K562 (cell line): ENCODE measurements around the gene RDH13. TPM values are rescaled to one million over a fixed set of nuclear protein-coding genes. Genes with fewer than 3 reads are reported as not detected.

Experiments
- FIP1L1 ChIP-seq: fragments of 200-400 bp; formaldehyde crosslinking; IDR thresholded peaks from 2 replicates; pipeline ENCODE4 v1.6.1; 2018; ENCODE audit warnings: mild to moderate bottlenecking, low read depth, low read length; ENCODE audit not compliant: poor library complexity, severe bottlenecking
- PCBP1 ChIP-seq: fragments of 200-400 bp; formaldehyde crosslinking; IDR thresholded peaks from 2 replicates; pipeline ENCODE4 v1.6.1; 2018; ENCODE audit warnings: mild to moderate bottlenecking, low read depth, low read length; ENCODE audit not compliant: poor library complexity, severe bottlenecking
- SIX5 ChIP-seq, 2 experiments: IDR thresholded peaks; 2 replicates each; pipeline ENCODE4 v1.6.1; 2011; ENCODE audit warnings: low read length in 2 of 2, borderline replicate concordance in 1 of 2, low read depth in 1 of 2, mild to moderate bottlenecking in 1 of 2, moderate library complexity in 1 of 2; ENCODE audit not compliant: insufficient read depth in 1 of 2
- TRIM24 ChIP-seq, 2 experiments: fragments of 450-650 bp; IDR thresholded peaks; 2 replicates each; pipeline ENCODE4 v1.6.1; 2016
- USF2 ChIP-seq: sonication (generic); formaldehyde crosslinking; IDR thresholded peaks from 2 replicates; pipeline ENCODE4 v1.5.0; 2020; ENCODE audit warnings: missing genetic modification reagents
- YY1 ChIP-seq, 3 experiments: IDR thresholded peaks; 2 replicates each; pipeline ENCODE4 v1.6.1; 2011; ENCODE audit warnings: low read length in 2 of 3, mild to moderate bottlenecking in 2 of 3, moderate library complexity in 2 of 3, borderline replicate concordance in 1 of 3, control low read depth in 1 of 3, low read depth in 1 of 3; ENCODE audit not compliant: insufficient read depth in 3 of 3, insufficient replicate concordance in 2 of 3, control insufficient read depth in 1 of 3, insufficient read length in 1 of 3; ENCODE audit errors: extremely low read depth in 1 of 3
- ZNF143 ChIP-seq: sonication (generic); formaldehyde crosslinking; IDR thresholded peaks from 2 replicates; pipeline ENCODE4 v1.9.0; 2022; ENCODE audit warnings: mild to moderate bottlenecking, missing genetic modification reagents
- polyA plus RNA-seq, 8 experiments: library from polyadenylated mRNA; depleted of rRNA in 4 of 8; stranded (reverse) in 5 of 8; unstranded in 3 of 8; fragments of >200 nt; fragmentation: Nextera tagmentation in 2 of 8; fragmentation: Illumina TruSeq in 1 of 8; extraction: Ambion mirVana in 2 of 8; extraction: Trizol in 1 of 8; gene quantifications; 2 replicates each; pipeline versions ENCODE4 v1.2.1 to v1.2.3, GENCODE V29; 2011 to 2014; ENCODE audit warnings: inconsistent platforms in 1 of 8, missing spikeins in 1 of 8
- total RNA-seq, 7 experiments: library from RNA; depleted of rRNA in 6 of 7; stranded (reverse); fragments of >200 nt in 6 of 7; fragmentation: Illumina TruSeq in 2 of 7; extraction: Trizol in 2 of 7; gene quantifications; 2 replicates each; pipeline versions ENCODE4 v1.2.1 to v1.2.3, GENCODE V29; 2011 to 2021; ENCODE audit warnings: low replicate concordance in 1 of 7
- TF ChIP-seq, protein P1 (sequence below): IDR thresholded peaks from 2 replicates; pipeline ENCODE4 v1.6.1; 2012; ENCODE audit warnings: low read depth, low read length, improper control_type of control experiment, borderline replicate concordance
- TF ChIP-seq, protein P2 (sequence below): fragments of 450-650 bp; IDR thresholded peaks from 2 replicates; pipeline ENCODE4 v1.6.1; 2016; ENCODE audit warnings: low read depth, mild to moderate bottlenecking, moderate library complexity
- TF ChIP-seq, protein P3 (sequence below), 3 experiments: fragments of 200-800 bp in 1 of 3; sonication (Bioruptor generic) in 1 of 3; sonication (generic) in 1 of 3; formaldehyde crosslinking in 1 of 3; IDR thresholded peaks; 2 replicates each; pipeline versions ENCODE4 v1.6.1 to v1.8.0; 2016 to 2022; ENCODE audit warnings: mild to moderate bottlenecking in 2 of 3, missing compliant biosample characterization in 2 of 3, missing genetic modification characterization in 2 of 3, missing genetic modification reagents in 1 of 3

RDH13 gene
- total and polyA plus RNA-seq, 9 of the 15 experiments (the other 6 are each of a cell fraction or from before 2014, with no cell fraction given), result 7.5 to 70.3 (median 39.5) TPM

GRCh38 chr19:55082020-55082851, 19.3 kb upstream of the RDH13 start (continued):
- TF ChIP-seq, protein P1, sequence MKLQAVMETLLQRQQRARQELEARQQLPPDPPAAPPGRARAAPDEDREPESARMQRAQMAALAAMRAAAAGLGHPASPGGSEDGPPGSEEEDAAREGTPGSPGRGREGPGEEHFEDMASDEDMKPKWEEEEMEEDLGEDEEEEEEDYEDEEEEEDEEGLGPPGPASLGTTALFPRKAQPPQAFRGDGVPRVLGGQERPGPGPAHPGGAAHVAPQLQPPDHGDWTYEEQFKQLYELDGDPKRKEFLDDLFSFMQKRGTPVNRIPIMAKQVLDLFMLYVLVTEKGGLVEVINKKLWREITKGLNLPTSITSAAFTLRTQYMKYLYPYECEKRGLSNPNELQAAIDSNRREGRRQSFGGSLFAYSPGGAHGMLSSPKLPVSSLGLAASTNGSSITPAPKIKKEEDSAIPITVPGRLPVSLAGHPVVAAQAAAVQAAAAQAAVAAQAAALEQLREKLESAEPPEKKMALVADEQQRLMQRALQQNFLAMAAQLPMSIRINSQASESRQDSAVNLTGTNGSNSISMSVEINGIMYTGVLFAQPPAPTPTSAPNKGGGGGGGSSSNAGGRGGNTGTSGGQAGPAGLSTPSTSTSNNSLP, result no peak
- TF ChIP-seq, protein P2, sequence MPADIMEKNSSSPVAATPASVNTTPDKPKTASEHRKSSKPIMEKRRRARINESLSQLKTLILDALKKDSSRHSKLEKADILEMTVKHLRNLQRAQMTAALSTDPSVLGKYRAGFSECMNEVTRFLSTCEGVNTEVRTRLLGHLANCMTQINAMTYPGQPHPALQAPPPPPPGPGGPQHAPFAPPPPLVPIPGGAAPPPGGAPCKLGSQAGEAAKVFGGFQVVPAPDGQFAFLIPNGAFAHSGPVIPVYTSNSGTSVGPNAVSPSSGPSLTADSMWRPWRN, result no peak
- 0 out of 2 replicates have a peak, but pooled peaks have one; percentile 24 for TF ChIP-seq ZNF143
- peak; percentile 38 for TF ChIP-seq FIP1L1
- TF ChIP-seq, protein P3, sequence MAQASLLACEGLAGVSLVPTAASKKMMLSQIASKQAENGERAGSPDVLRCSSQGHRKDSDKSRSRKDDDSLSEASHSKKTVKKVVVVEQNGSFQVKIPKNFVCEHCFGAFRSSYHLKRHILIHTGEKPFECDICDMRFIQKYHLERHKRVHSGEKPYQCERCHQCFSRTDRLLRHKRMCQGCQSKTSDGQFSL (CRISPR knock-in tag; IDR thresholded peaks at IDR 0.05), result peak; percentile 45; the same call in 1 of the 2 replicates
- TF ChIP-seq, protein P3 (tag; IDR thresholded peaks at IDR 0.05), result no peak
- TF ChIP-seq USF2 (CRISPR knock-in tag), result no peak
- TF ChIP-seq SIX5 (IDR thresholded peaks at IDR 0.05; ENCODE audit: borderline replicate concordance in 1 of 2, insufficient read depth in 1 of 2, low read depth in 1 of 2, low read length in 2 of 2), result no peak
- TF ChIP-seq TRIM24 (IDR thresholded peaks at IDR 0.05), result no peak
- TF ChIP-seq PCBP1, result peak; percentile 47
- TF ChIP-seq YY1 (IDR thresholded peaks at IDR 0.05; ENCODE audit: borderline replicate concordance in 1 of 3, control insufficient read depth in 1 of 3, extremely low read depth in 1 of 3, insufficient read depth in 3 of 3, insufficient read length in 1 of 3, insufficient replicate concordance in 2 of 3, low read depth in 1 of 3, low read length in 2 of 3), result no peak
